ENCODE results near the gene SSH2. TPM values are rescaled to one million over a fixed set of nuclear protein-coding genes. Genes with fewer than 3 reads are reported as not detected.
"Not testable (repeated sequence)": the region's sequence is repeated elsewhere in the genome, so short reads cannot be mapped to it uniquely, and the experiment has no call there.

Gene SSH2
- total RNA-seq, 1 experiment from 2014 or later: 5.5 TPM

DNA sequence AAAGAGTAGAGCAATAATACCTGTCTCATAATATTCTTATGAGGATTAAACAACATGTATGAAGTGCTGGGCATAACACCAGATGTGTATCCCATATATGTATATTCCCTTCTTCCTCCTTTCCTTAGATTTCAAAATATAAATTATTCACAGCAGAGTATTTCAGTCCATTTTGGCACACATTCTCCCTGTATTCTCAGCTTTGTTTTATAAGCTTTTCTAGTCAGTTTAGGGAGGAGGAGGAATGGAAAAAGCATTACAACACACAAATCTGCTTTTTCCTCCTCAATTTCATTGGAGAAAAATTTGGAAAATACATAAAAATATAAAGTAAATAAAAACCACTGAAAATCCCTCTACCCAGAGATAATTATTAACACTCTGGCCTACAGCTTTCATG, 260.8 kb downstream of the SSH2 start:
- Histone ChIP-seq H3K27me3 (ENCODE audit: control insufficient read depth, insufficient read depth, low read length) (no peaks in the 10 kb centered on the region), H3K36me3 (replicated peaks; ENCODE audit: control insufficient read depth, insufficient read depth, low read length) (peaks cover 3% of the 10 kb centered on the region), H3K4me3 (ENCODE audit: insufficient read depth, low read depth, low read length) (no peak overlapping the region)
- DNase-seq: no peak

DNA sequence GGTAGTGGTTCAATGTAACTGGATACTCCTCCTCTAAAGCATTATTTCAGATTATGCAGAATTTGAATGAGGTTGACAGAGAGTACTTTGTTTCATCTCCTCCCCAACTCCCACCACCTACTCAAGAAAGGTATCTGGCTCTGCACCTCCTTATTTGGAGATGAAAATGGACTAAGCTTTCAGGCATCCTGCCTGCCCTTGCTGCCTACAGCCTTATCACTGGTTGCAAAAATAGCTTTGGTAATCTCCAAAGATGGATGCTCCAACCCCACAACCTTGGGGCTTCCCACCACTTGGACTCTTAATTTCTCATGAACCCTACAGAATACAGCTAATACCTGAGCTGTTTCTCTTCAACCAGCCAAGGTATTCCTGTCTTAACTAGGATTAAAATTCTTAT, 262.1 kb downstream of the SSH2 start:
- no peak for DNase-seq
- no peak overlapping the region for H3K4me3 ChIP-seq (ENCODE audit: insufficient read depth, low read depth, low read length)
- no peaks in the 10 kb centered on the region for H3K27me3 ChIP-seq (ENCODE audit: control insufficient read depth, insufficient read depth, low read length)
- peaks cover 3% of the 10 kb centered on the region for H3K36me3 ChIP-seq (replicated peaks; ENCODE audit: control insufficient read depth, insufficient read depth, low read length)

DNA sequence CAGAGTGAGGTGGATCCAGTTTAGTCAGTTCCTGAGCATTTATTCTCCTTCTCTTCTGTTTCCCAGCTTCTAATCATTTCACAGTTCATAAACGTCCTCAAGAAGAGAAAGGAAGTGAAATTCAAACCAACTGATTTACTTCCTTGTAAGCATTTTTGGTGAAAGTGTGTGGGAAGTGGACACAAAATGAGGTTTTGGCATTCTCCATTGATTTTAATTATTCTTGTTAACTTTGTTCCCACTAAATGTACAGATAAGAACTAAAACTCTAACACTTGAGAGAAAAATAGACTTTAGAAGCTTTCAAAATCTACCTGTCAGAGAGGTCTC, 264.6 kb downstream of the SSH2 start:
- DNase-seq: no peak
- no peak overlapping the region for H3K4me3 ChIP-seq (ENCODE audit: insufficient read depth, low read depth, low read length)
- no peaks in the 10 kb centered on the region for H3K27me3 ChIP-seq (ENCODE audit: control insufficient read depth, insufficient read depth, low read length)
- no peaks in the 10 kb centered on the region; the same call in 1 of the 2 replicates for H3K36me3 ChIP-seq (replicated peaks; ENCODE audit: control insufficient read depth, insufficient read depth, low read length)

GRCh38 chr17:29664743-29665480, 265.1 kb downstream of the SSH2 start:
- DNase-seq: no peak
- no peak overlapping the region for H3K4me3 ChIP-seq (ENCODE audit: insufficient read depth, low read depth, low read length)
- no peaks in the 10 kb centered on the region for H3K27me3 ChIP-seq (ENCODE audit: control insufficient read depth, insufficient read depth, low read length)
- no peaks in the 10 kb centered on the region; the same call in 1 of the 2 replicates for H3K36me3 ChIP-seq (replicated peaks; ENCODE audit: control insufficient read depth, insufficient read depth, low read length)

GRCh38 chr17:29663155-29663554, 266.9 kb downstream of the SSH2 start:
- no peaks in the 10 kb centered on the region; the same call in 1 of the 2 replicates for H3K36me3 ChIP-seq (replicated peaks; ENCODE audit: control insufficient read depth, insufficient read depth, low read length)
- no peaks in the 10 kb centered on the region for H3K27me3 ChIP-seq (ENCODE audit: control insufficient read depth, insufficient read depth, low read length)
- peak; percentile 22 for DNase-seq
- H3K4me3 ChIP-seq (ENCODE audit: insufficient read depth, low read depth, low read length): no peak overlapping the region

GRCh38 chr17:29661213-29661612, 268.8 kb downstream of the SSH2 start:
- H3K4me3 ChIP-seq (ENCODE audit: insufficient read depth, low read depth, low read length): no peak overlapping the region
- no peaks in the 10 kb centered on the region for H3K27me3 ChIP-seq (ENCODE audit: control insufficient read depth, insufficient read depth, low read length)
- H3K36me3 ChIP-seq (replicated peaks; ENCODE audit: control insufficient read depth, insufficient read depth, low read length): no peaks in the 10 kb centered on the region; the same call in 1 of the 2 replicates
- no peak for DNase-seq

DNA sequence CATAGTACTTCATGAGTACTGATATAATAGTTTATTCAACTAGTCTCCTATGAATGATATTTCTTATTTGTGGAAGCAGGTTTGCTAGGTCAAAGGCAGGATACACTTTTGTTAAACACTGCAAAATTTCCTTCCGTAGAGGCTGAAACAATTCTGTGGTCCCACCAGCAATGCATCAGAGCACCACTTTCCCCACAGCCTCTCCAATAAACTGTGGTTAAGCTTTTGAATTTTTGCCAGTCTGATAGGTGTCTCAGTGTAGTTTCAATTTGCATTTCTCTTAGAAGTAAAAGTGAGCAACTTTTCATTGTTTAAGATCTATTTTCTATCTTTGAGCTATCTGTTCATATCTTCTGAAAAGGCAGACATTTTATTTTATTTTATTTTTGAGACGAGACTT, 270.9 kb downstream of the SSH2 start:
- DNase-seq: no peak
- no peaks in the 10 kb centered on the region for H3K27me3 ChIP-seq (ENCODE audit: control insufficient read depth, insufficient read depth, low read length)

GRCh38 chr17:29655323-29655722, 274.7 kb downstream of the SSH2 start:
- no peaks in the 10 kb centered on the region for H3K36me3 ChIP-seq (replicated peaks; ENCODE audit: control insufficient read depth, insufficient read depth, low read length)

More for the DNA sequence above, 270.9 kb downstream of the SSH2 start:
- Histone ChIP-seq H3K4me3 (ENCODE audit: insufficient read depth, low read depth, low read length) (no peak overlapping the region), H3K36me3 (replicated peaks; ENCODE audit: control insufficient read depth, insufficient read depth, low read length) (no peaks in the 10 kb centered on the region)

DNA sequence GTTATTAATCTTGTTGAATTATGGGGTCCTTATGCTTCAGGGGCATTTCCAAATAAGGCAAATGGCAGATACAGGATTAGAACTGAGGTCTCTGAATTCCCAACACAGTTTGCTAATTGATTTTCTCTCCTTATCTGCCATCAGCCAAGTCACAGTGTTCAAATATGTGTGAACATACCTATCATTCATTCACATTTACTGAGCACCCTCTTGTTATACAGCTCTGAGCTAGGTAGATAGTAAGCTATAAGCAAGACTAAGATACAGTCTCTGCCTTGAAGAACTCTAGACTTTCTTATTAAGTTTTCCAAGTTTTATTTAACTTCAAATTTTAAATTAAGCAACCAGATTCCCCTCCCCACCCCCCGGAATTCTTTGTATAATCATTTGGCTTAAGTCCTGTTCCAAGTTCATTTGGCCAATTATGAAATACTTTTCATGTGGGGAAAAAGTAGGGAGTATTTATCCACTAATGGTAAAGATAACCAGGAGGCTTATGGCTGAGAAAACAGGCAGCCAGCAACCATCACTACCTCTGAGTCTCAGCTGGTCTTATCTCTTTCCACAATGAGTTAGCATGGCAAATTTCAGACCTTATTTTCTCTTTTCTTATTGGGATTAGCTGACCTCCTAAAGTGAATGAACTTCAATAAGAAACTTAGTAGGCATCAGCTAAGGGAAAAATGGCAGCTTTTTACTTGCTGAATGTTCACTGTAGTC, 275.9 kb downstream of the SSH2 start:
- DNase-seq: no peak
- Histone ChIP-seq H3K36me3 (replicated peaks; ENCODE audit: control insufficient read depth, insufficient read depth, low read length) (no peaks in the 10 kb centered on the region), H3K27me3 (ENCODE audit: control insufficient read depth, insufficient read depth, low read length) (no peaks in the 10 kb centered on the region), H3K4me3 (ENCODE audit: insufficient read depth, low read depth, low read length) (no peak overlapping the region)

More at GRCh38 chr17:29655323-29655722, 274.7 kb downstream of the SSH2 start:
- no peak for DNase-seq
- H3K27me3 ChIP-seq (ENCODE audit: control insufficient read depth, insufficient read depth, low read length): no peaks in the 10 kb centered on the region
- no peak overlapping the region for H3K4me3 ChIP-seq (ENCODE audit: insufficient read depth, low read depth, low read length)

- H3K4me3 ChIP-seq (ENCODE audit: insufficient read depth, low read depth, low read length): no peak overlapping the region
Observed at GRCh38 chr17:29652976-29653375, 277.1 kb downstream of the SSH2 start.

GRCh38 chr17:29651913-29652312, 278.1 kb downstream of the SSH2 start:
- DNase-seq; H3K36me3 ChIP-seq (replicated peaks; ENCODE audit: control insufficient read depth, insufficient read depth, low read length); H3K4me3 ChIP-seq (ENCODE audit: insufficient read depth, low read depth, low read length); H3K27me3 ChIP-seq (ENCODE audit: control insufficient read depth, insufficient read depth, low read length): not testable (repeated sequence)

More at GRCh38 chr17:29652976-29653375, 277.1 kb downstream of the SSH2 start:
- Histone ChIP-seq H3K27me3 (ENCODE audit: control insufficient read depth, insufficient read depth, low read length) (no peaks in the 10 kb centered on the region), H3K36me3 (replicated peaks; ENCODE audit: control insufficient read depth, insufficient read depth, low read length) (no peaks in the 10 kb centered on the region)
- DNase-seq: no peak

- Histone ChIP-seq H3K36me3 (replicated peaks; ENCODE audit: control insufficient read depth, insufficient read depth, low read length) (no peaks in the 10 kb centered on the region), H3K27me3 (ENCODE audit: control insufficient read depth, insufficient read depth, low read length) (no peaks in the 10 kb centered on the region), H3K4me3 (ENCODE audit: insufficient read depth, low read depth, low read length) (no peak overlapping the region)
- no peak for DNase-seq
Observed at GRCh38 chr17:29650396-29650795, 279.6 kb downstream of the SSH2 start.

DNA sequence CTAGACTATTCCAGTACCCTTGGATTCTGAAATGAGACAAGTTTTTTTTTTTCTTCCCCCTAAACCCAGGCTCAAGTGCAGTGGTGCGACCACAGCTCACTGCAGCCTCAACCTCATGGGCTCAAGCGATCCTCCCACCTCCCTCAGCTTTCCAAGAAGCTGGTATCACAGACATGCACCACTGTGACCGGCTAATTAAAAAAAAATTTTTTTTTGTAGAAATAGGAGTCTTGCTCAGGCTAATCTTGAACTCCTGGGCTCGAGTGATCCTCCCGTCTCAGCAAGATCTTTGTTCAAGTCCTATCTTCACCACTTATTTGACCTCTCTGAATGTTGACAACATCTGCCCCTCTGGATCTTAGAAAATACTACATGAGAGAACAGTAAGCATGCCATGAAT, 280.7 kb downstream of the SSH2 start:
- H3K36me3 ChIP-seq (replicated peaks; ENCODE audit: control insufficient read depth, insufficient read depth, low read length): no peaks in the 10 kb centered on the region
- no peak for DNase-seq
- H3K4me3 ChIP-seq (ENCODE audit: insufficient read depth, low read depth, low read length): no peak overlapping the region
- no peaks in the 10 kb centered on the region for H3K27me3 ChIP-seq (ENCODE audit: control insufficient read depth, insufficient read depth, low read length)

GRCh38 chr17:29648005-29648404, 282.0 kb downstream of the SSH2 start:
- no peak overlapping the region for H3K4me3 ChIP-seq (ENCODE audit: insufficient read depth, low read depth, low read length)
- H3K27me3 ChIP-seq (ENCODE audit: control insufficient read depth, insufficient read depth, low read length): no peaks in the 10 kb centered on the region
- no peak for DNase-seq
- no peaks in the 10 kb centered on the region for H3K36me3 ChIP-seq (replicated peaks; ENCODE audit: control insufficient read depth, insufficient read depth, low read length)

GRCh38 chr17:29645515-29646051, 284.4 kb downstream of the SSH2 start:
- DNase-seq: no peak
- H3K4me3 ChIP-seq (ENCODE audit: insufficient read depth, low read depth, low read length): no peak overlapping the region
- no peaks in the 10 kb centered on the region for H3K36me3 ChIP-seq (replicated peaks; ENCODE audit: control insufficient read depth, insufficient read depth, low read length)
- H3K27me3 ChIP-seq (ENCODE audit: control insufficient read depth, insufficient read depth, low read length): no peaks in the 10 kb centered on the region
